VCaP (cell line): ENCODE results near the gene FRY.

Experiments used
- H3K27ac ChIP-seq: fragments of 450-650 bp; 2 replicates; pipeline ENCODE4 v1.5.1; 2017
- CTCF ChIP-seq: fragments of 450-650 bp; conservative IDR thresholded peaks from 2 replicates; pipeline ENCODE4 v1.5.1; 2017; ENCODE audit warnings: mild to moderate bottlenecking, moderate library complexity

Gene FRY

GRCh38 chr13:32127691-32128090, 96.1 kb downstream of the FRY start:
- H3K27ac ChIP-seq = no peak overlapping the region
- no peak for TF ChIP-seq CTCF

DNA sequence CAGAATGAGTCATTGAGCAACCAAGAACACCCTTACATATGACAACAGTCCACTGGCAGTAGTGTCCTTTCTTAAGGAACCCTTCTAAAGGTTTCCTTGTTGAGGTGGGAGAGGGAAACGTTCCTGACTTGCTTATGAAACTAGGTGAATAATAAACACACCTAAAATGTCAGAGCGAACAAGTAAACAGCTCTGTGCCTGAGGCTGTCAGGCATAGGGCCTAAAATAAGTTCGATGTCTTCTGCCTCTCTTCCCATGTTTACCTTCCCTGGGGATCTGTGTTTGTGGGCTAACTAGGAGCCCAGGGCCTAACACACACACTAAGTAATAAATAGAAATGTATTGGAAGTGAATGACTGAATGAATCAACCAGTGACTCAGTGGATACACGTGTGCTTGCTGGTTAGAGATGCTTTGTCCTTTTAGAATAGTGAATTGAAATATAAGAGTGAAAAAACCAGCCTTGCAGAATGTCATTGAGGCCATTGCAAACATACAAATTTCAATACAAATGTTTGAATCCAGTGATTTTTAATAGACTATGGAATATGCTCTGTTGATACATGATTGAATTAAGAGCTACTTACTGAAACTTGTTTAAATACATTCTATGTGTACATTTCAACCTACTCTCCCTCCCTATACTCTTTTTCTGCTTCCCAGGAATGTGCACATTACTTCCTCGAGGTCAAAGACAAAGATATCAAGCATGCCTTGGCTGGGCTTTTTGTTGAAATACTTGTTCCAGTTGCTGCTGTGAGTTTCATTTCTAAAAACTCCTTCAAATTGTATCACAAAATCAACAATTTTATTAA, 102.9 kb downstream of the FRY start:
- TF ChIP-seq CTCF = no peak
- H3K27ac ChIP-seq = no peak overlapping the region

- no peak for TF ChIP-seq CTCF
These were observed 103.4 kb downstream of the FRY start for GRCh38 chr13:32135056-32135390.

DNA sequence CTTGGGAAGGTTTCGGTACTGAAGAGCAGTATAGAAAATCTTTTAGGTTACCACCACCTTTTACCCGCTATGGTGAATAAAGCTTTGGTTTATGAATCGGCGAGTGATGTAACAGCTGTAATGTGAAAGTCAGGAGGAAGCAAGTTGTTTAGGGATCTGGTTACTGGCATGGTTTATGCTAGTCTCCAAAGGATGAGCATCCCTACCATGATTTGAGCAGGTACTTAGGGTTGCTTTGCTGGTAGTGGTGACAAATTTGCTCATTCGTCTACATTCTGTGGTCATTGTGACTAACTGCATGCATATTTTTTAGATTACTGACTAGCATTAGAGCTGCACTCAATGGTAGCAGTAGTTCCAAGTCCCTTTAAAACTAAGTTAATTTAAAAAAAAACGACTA, 104.1 kb downstream of the FRY start:
- H3K27ac ChIP-seq = no peak overlapping the region
- no peak for TF ChIP-seq CTCF

More at GRCh38 chr13:32135056-32135390, 103.4 kb downstream of the FRY start:
- no peak overlapping the region for H3K27ac ChIP-seq

DNA sequence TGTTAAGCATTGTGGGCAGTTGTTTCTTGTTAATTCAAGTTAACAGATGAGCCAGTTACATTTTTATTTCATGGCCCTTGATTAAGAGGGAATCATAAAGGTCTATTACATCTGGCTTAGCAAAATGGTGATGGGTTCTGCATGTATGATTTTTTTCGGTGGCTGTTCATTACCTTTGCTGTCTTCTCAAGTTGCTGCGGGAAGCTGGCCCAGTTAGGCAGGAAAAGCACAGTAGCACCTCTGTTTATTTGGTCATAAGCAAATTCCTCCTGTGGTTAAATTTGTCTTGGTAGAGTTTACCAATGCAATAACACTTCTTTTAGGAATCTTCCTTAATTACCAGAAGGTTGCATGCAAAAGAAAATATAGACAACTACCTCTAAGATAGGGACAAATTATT, 104.5 kb downstream of the FRY start:
- no peak for TF ChIP-seq CTCF

GRCh38 chr13:32136716-32137115, 105.1 kb downstream of the FRY start:
- TF ChIP-seq CTCF = no peak

More for the DNA sequence above, 104.5 kb downstream of the FRY start:
- H3K27ac ChIP-seq = no peak overlapping the region

GRCh38 chr13:32139251-32139650, 107.7 kb downstream of the FRY start:
- no peak for TF ChIP-seq CTCF
- H3K27ac ChIP-seq = no peak overlapping the region

More at GRCh38 chr13:32136716-32137115, 105.1 kb downstream of the FRY start:
- no peak overlapping the region for H3K27ac ChIP-seq
